ENCODE data around the gene CAPN10.

The CAPN10 gene

GRCh38 chr2:240568678-240569522 is 17.6 kb upstream of the CAPN10 start:
- DNase-seq (ENCODE audit: low read depth), result no peak
- peak overlapping the region; percentile 50 for H3K4me3 ChIP-seq (ENCODE audit: control insufficient read depth, low read depth, low read length)
- TF ChIP-seq CTCF (IDR thresholded peaks at IDR 0.05; ENCODE audit: control insufficient read depth, insufficient read depth, low read depth, low read length, missing control alignments), result no peak

DNA sequence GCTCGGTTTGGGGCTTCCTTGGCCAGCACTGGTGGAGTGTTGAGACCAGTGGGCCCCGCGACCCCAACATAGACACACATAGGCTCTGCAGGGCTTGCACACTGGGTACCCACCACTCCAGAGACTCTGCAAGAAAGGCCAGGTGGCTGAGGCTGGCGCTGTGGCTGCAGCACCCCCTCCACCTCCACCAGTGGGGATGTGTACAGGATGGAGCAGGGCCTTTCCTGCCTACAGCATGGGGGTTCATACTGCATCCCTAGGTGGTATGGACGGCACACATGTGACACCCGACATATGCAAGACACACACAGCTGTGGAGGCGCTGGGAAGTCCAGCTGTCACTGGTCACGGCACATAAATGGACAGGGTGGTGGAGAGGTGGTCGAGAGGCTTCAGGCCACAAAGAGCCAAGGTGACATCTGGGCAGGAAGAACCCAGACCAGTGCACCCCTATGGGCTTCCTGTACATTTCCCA is 17.0 kb upstream of the CAPN10 start:
- peak overlapping the region; percentile 50 for H3K4me3 ChIP-seq (ENCODE audit: control insufficient read depth, low read depth, low read length)
- no peak for TF ChIP-seq CTCF (IDR thresholded peaks at IDR 0.05; ENCODE audit: control insufficient read depth, insufficient read depth, low read depth, low read length, missing control alignments)
- no peak for DNase-seq (ENCODE audit: low read depth)

DNA sequence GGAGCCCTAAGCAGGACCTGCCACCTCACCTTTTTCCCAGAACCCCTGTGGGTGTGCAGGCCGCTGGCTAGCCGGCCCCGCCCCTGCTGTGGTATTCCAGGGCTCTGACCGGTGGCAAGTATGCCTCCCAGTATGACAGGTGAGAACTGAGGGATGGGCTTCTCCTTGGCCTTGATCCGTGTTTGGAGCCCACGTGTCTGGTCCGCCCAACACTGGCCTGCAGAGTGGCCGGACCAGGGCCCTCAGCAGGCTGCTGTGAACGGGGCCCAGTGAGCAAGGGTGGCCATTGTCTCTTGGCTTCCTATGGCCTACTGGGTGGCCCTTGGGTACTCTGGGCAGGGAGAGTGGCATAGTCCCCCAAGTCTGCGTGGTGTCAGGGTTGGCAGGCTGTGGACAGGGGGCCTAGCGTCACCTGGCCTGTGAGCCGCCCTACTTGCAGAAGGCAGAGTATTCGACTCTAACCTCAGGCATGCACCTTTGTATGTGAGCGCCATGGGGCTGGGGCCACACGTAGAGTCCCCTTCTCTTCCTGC is 16.5 kb upstream of the CAPN10 start:
- TF ChIP-seq CTCF (IDR thresholded peaks at IDR 0.05; ENCODE audit: control insufficient read depth, insufficient read depth, low read depth, low read length, missing control alignments), result no peak
- no peak for DNase-seq (ENCODE audit: low read depth)
- H3K4me3 ChIP-seq (ENCODE audit: control insufficient read depth, low read depth, low read length), result no peak overlapping the region

- no peak for TF ChIP-seq CTCF (IDR thresholded peaks at IDR 0.05; ENCODE audit: control insufficient read depth, insufficient read depth, low read depth, low read length, missing control alignments)
- H3K4me3 ChIP-seq (ENCODE audit: control insufficient read depth, low read depth, low read length), result no peak overlapping the region
- DNase-seq (ENCODE audit: low read depth), result no peak
These were observed 15.8 kb upstream of the CAPN10 start for GRCh38 chr2:240570531-240571313.

- TF ChIP-seq CTCF (IDR thresholded peaks at IDR 0.05; ENCODE audit: control insufficient read depth, insufficient read depth, low read depth, low read length, missing control alignments), result no peak
- DNase-seq (ENCODE audit: low read depth), result no peak
- no peak overlapping the region for H3K4me3 ChIP-seq (ENCODE audit: control insufficient read depth, low read depth, low read length)
These were observed 15.1 kb upstream of the CAPN10 start for GRCh38 chr2:240571314-240571973.

All from AG09309 (cell line).